GM21825 (cell line): ENCODE measurements around the gene PATJ.

Experiments
- ATAC-seq: cut with Tn5 transposase; IDR thresholded peaks from one replicate; pipeline ENCODE4 v1.9.1; 2021; ENCODE audit warnings: mild to moderate bottlenecking, moderate library complexity; ENCODE audit not compliant: unreplicated experiment

PATJ gene

GRCh38 chr1:62088439-62088838 is 346.2 kb downstream of the PATJ start:
- no peak for ATAC-seq

DNA sequence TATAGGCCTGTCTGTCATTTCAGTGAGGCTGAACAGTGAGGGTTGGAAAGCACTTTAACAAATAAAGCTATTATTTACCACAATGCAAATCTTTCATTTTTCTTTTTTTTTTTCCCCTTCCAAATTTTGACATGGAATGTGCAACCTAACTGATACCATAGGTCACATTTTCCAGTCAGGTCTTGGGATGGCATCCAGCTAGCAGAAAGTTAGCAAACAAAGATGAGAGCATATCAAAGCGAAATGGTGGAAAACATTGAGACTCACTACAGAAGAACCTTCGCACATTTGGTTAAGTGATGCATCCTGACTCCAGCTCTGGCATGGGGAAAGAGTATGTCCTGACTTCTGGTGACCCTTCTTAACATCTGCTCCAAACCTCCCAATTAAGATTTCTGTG is 347.3 kb downstream of the PATJ start:
- no peak for ATAC-seq

DNA sequence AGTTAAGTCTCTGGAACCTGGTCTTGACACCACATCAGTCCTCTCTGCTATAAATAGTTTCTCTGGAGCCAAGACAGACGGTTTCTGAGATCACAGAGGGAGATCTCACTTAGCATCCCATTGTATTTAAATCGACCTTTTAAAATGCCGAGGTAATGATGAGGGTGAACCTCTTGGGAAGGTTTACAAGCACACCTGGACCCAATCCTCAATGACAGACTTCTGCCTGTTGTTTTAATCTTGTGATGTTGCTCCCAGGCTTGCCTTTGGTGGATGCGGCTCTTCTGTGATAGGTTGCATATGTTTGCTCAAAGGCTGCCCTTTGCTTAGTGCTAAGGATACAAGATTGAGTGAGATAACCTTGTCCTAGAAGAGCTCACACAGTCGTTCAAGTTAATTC is 347.7 kb downstream of the PATJ start:
- no peak for ATAC-seq

DNA sequence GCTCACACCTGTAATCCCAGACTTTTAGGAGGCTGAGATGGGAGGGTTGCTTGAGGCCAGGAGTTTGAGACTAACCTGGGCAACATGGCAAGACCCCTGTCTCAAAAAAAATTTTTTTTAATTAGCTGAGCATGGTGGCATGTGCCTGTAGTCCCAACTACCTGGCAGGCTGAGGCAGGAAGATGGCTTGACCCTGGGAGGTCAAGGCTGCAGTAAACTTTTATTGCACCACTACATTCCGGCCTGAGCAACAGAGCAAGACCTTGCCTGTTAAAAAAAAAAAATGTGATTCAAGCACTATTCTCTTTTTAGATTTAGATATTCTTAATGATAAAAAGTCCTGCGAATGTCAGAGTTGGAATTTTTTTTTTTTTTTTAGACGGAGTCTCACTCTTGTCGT is 349.8 kb downstream of the PATJ start:
- ATAC-seq = no peak

DNA sequence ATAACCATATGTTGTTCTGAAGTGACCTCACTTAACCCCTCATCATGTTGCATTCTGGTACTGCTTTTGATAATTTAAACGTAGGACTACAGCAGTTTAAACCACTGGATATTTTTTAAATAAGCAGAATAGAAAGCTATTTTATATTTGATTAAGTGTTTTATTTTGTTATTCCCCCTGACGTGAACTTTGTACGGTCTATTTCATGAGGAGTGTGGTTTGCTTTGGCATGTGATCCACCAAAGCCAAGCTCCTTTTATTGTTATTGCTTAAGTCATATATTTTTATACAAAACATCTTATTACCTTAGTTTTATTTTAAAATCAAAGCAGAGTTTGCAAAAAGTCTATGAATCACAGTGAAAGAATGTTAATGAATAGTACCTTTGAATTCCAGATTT is 351.0 kb downstream of the PATJ start:
- ATAC-seq = no peak

- ATAC-seq = no peak
These were observed 355.2 kb downstream of the PATJ start for GRCh38 chr1:62097464-62097863.

GRCh38 chr1:62100442-62100841 is 358.2 kb downstream of the PATJ start:
- no peak for ATAC-seq

DNA sequence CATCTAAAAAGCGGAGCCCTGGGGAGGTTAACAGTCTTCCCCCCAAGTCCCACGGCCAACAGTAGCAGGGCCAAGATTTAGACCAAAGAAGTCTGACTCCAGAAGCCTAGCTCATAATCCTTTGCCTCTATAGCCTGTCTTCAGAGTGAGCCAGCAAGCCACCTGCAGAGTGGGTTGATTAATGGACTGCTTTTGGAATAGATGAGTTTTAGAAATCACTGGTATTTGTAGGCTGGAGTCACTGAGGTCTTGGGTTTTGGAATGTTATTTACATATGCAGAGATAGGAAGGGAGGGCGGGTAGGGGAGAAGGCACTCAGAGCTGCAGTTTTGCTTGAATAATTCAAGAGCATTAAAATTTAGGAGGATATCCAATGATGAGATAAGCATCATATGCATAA is 361.6 kb downstream of the PATJ start:
- ATAC-seq = no peak

- ATAC-seq = no peak
These were observed 365.6 kb downstream of the PATJ start for GRCh38 chr1:62107923-62108322.

GRCh38 chr1:62109124-62109523 is 366.8 kb downstream of the PATJ start:
- no peak for ATAC-seq

DNA sequence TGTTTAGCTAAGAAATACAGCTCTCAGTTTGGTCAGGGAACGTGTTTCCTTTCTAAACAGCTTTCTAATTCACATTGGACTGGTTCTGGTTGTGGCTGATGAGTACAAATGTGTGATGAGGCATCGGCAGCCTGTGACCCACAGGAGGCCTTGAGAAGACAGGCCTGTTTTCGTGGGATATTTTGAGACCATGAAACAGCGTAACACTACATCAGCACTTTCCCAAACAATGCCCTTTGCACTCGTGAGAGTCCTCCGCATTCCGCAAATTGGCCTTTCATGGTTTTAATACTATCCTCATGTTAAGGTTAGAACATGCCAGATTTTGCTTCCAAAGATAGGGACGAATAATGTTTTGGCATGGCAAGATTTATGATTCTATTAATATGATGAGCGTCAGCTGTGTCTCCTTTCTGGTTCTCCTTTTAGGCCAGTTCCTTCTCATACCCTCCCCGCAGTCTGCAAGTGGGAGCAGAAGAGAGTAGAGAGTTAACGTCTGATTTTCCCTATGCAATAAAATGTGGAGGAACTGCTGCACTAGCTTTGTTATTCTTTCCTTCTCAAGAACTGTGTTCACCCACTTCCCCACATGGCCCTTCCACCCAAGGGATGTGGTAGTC is 368.0 kb downstream of the PATJ start:
- no peak for ATAC-seq

DNA sequence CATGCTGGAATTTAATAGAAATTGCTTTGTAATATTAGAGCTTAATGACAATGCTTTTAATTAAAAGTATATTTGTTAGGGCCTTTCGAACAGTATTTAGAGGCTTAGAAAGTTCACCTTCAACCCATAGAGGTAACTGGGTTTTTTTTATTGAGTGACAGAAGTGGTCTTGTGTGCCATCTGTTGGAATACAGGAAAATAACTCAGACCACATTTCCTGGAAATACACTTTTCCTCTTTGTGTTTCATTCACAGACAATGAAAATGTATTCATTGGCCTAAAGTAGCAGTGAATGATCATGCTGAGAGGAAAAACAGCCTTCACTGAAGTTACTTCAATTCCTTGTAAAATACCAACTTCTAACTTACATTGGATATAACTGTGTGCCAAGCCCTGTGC is 368.8 kb downstream of the PATJ start:
- no peak for ATAC-seq

DNA sequence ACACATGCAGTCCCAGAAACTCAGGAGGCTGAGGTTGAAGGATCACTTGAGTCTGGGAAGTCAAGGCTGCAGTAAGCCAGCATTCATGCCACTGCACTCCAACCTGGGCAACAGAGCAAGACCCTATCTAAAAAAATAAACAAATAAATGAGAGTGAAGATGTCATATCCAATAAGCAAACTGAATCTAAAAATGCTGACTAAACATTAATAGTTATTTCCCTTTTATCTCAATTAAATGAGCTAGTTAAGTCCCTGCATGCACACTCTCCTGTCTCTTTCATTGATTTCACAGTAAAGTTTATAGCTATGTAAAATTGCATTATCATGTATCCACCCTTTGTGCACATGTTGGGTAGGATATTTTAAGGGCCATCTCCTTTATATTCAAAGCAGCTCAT is 371.2 kb downstream of the PATJ start:
- no peak for ATAC-seq

DNA sequence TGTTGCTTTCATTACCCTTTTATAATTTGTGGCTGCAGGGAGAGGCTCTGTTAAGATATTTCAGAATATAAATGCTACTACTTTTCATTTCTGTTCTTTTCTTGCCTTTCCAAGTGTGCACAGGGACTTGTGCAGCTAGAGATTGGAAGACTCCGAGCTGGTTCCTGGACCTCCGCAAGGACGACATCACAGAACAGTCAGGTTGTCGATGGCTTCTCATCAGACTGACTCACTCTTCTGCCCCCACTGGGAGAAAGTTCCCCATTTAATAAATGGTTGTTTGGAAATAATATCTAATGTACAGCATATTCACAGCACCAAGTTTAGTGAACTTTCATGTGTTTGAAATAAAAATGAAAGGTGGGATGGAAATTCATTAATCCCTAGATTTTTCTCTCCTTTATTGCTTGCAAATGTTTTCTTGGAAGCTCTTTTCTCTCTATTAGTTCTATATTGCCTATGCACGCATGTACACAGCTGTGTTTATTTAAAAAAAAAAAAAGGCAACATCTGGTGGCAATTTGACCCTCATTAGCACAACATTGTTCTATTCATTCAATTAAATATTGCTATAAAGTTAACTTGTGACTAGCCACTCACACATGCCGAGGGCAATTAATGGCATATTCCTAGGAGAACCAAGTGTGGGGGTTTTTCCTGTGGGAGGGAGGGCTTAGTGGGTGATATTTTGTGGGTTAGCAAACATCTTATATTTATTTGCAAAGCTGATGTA is 374.9 kb downstream of the PATJ start:
- no peak for ATAC-seq

- ATAC-seq = no peak
These were observed 384.5 kb downstream of the PATJ start for GRCh38 chr1:62126579-62127290.

DNA sequence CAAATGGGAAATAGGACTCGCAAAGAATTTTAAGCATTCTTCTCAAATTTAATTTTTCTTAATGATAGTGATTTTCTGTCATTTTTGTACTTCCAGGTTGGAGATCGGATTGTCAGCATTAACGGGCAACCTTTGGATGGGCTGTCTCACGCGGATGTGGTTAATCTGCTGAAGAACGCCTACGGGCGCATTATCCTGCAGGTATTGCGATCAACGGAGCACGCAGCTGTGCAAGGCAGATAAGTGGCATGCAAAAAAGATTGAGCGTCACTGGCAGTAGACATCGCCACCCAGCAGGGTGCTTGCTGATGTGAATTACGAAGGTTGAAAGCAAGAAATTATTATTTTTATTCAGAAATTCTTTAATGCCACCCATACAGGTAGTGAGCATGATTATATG is 386.5 kb downstream of the PATJ start:
- no peak for ATAC-seq

DNA sequence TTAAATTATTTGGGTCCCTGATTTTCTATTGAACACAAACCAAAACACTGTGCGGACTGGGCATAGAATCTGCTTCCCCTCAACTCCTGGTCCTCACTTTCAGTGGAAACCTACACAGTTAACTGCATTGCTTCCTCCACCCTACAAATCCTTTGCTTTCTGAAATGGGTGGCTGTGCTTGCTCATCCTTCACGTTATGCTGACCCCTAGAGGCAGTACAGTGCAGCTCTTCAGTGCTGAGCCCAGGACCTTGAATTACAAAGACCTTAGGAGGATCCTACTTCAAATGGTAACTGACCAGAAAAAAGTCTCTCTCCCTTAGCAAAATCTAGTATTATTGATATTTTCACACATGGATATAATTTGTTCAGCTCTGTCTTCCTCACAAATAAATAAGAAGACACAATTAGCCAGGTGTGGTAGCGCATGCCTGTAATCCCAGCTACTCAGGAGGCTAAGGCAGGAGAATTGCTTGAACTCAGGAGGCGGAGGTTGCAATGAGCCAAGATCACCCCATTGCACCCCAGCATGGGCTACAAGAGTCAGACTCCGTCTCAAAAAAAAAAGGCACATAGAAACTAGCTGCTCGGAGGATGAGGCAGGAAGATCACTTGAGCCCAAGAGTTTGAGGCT is 388.9 kb downstream of the PATJ start:
- peak; percentile 92 for ATAC-seq

GRCh38 chr1:62138029-62138428 is 395.7 kb downstream of the PATJ start:
- no peak for ATAC-seq

DNA sequence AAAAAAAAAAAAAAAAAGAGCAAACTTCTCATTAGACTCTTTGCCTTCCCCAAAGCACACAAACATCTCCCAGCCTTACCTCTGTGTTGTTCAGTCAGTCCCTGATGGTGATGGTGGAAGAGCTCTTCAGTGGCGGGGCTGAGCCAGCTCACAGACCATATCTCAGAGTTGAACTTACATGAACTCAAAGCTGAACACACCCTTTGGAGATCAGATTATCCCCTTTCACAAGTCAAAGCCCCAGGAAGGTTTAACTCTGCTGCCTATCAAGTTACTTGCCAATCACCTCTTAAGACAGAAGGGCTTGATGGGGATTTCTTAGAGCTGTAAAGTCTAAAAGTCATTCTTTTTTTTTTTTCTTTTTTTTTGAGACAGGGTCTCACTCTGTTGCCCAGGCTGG is 397.1 kb downstream of the PATJ start:
- ATAC-seq = no peak

- no peak for ATAC-seq
These were observed 398.4 kb downstream of the PATJ start for GRCh38 chr1:62140666-62141065.

- ATAC-seq = no peak
These were observed 400.2 kb downstream of the PATJ start for GRCh38 chr1:62142496-62142895.
